GM12878 (cell line): ENCODE results near the gene MOK. TPM values are rescaled to one million over a fixed set of nuclear protein-coding genes. Genes with fewer than 3 reads are reported as not detected.

Source experiments
- CTCF ChIP-seq, 3 experiments: IDR thresholded peaks in 2 of 3; conservative IDR thresholded peaks in 1 of 3; 2 replicates each; pipeline ENCODE4 v1.5.1; 2011; ENCODE audit warnings: low read depth in 3 of 3, low read length in 3 of 3, mild to moderate bottlenecking in 3 of 3, control low read depth in 2 of 3, moderate library complexity in 2 of 3, inconsistent platforms in 1 of 3, mixed read lengths in 1 of 3; ENCODE audit not compliant: control insufficient read depth in 2 of 3, insufficient read depth in 1 of 3; ENCODE audit errors: extremely low read depth in 1 of 3
- KLF5 ChIP-seq: fragments of 450-650 bp; IDR thresholded peaks from 2 replicates; pipeline ENCODE4 v1.6.1; 2014; ENCODE audit warnings: mild to moderate bottlenecking; ENCODE audit not compliant: partially characterized antibody
- POLR2AphosphoS2 ChIP-seq: IDR thresholded peaks from 2 replicates; pipeline ENCODE4 v1.6.1; 2011; ENCODE audit warnings: low read depth, mild to moderate bottlenecking, low read length, improper control_type of control experiment, moderate library complexity
- polyA plus RNA-seq, 11 experiments: library from polyadenylated mRNA; depleted of rRNA in 4 of 11; unstranded in 6 of 11; stranded (reverse) in 5 of 11; fragments of >200 nt; fragmentation: Nextera tagmentation in 4 of 11; fragmentation: Illumina TruSeq in 1 of 11; extraction: Ambion mirVana in 4 of 11; extraction: Trizol in 1 of 11; gene quantifications; 1 replicate in 1 of 11; 2 replicates in 10 of 11; pipeline versions ENCODE4 v1.2.1 to v1.2.3, GENCODE V29; 2011 to 2016; ENCODE audit warnings: inconsistent platforms in 2 of 11, missing spikeins in 2 of 11, low read depth in 1 of 11
- total RNA-seq, 4 experiments: library from RNA; depleted of rRNA in 3 of 4; stranded (reverse); fragments of >200 nt in 3 of 4; fragmentation: Illumina TruSeq in 1 of 4; extraction: Trizol in 1 of 4; gene quantifications; 2 replicates each; pipeline versions ENCODE4 v1.2.1 to v1.2.3, GENCODE V29; 2013 to 2021
- TF ChIP-seq, protein P1 (sequence below): fragments of 450-650 bp; IDR thresholded peaks from 2 replicates; pipeline ENCODE4 v1.6.1; 2018; ENCODE audit warnings: mild to moderate bottlenecking, low read depth, moderate library complexity; ENCODE audit not compliant: partially characterized antibody
- TF ChIP-seq, protein P2 (sequence below): IDR thresholded peaks from 2 replicates; pipeline ENCODE4 v1.6.1; 2012; ENCODE audit warnings: improper control_type of control experiment, low read depth, low read length; ENCODE audit not compliant: insufficient replicate concordance

The MOK gene
- total and polyA plus RNA-seq, 10 of the 15 experiments (the other 5 are each of a cell fraction or from before 2014, with no cell fraction given): 0.10 to 3.0 (median 1.4) TPM

- TF ChIP-seq, protein P1, sequence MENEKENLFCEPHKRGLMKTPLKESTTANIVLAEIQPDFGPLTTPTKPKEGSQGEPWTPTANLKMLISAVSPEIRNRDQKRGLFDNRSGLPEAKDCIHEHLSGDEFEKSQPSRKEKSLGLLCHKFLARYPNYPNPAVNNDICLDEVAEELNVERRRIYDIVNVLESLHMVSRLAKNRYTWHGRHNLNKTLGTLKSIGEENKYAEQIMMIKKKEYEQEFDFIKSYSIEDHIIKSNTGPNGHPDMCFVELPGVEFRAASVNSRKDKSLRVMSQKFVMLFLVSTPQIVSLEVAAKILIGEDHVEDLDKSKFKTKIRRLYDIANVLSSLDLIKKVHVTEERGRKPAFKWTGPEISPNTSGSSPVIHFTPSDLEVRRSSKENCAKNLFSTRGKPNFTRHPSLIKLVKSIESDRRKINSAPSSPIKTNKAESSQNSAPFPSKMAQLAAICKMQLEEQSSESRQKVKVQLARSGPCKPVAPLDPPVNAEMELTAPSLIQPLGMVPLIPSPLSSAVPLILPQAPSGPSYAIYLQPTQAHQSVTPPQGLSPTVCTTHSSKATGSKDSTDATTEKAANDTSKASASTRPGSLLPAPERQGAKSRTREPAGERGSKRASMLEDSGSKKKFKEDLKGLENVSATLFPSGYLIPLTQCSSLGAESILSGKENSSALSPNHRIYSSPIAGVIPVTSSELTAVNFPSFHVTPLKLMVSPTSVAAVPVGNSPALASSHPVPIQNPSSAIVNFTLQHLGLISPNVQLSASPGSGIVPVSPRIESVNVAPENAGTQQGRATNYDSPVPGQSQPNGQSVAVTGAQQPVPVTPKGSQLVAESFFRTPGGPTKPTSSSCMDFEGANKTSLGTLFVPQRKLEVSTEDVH: no peak
- TF ChIP-seq CTCF (IDR thresholded peaks at IDR 0.05 in 2 of 3, conservative IDR thresholded peaks at IDR 0.05 in 1 of 3; ENCODE audit: control insufficient read depth in 2 of 3, extremely low read depth in 1 of 3, insufficient read depth in 1 of 3, low read depth in 3 of 3, low read length in 3 of 3) (no peak), KLF5 (no peak), POLR2AphosphoS2 (no peak)
- TF ChIP-seq, protein P2, sequence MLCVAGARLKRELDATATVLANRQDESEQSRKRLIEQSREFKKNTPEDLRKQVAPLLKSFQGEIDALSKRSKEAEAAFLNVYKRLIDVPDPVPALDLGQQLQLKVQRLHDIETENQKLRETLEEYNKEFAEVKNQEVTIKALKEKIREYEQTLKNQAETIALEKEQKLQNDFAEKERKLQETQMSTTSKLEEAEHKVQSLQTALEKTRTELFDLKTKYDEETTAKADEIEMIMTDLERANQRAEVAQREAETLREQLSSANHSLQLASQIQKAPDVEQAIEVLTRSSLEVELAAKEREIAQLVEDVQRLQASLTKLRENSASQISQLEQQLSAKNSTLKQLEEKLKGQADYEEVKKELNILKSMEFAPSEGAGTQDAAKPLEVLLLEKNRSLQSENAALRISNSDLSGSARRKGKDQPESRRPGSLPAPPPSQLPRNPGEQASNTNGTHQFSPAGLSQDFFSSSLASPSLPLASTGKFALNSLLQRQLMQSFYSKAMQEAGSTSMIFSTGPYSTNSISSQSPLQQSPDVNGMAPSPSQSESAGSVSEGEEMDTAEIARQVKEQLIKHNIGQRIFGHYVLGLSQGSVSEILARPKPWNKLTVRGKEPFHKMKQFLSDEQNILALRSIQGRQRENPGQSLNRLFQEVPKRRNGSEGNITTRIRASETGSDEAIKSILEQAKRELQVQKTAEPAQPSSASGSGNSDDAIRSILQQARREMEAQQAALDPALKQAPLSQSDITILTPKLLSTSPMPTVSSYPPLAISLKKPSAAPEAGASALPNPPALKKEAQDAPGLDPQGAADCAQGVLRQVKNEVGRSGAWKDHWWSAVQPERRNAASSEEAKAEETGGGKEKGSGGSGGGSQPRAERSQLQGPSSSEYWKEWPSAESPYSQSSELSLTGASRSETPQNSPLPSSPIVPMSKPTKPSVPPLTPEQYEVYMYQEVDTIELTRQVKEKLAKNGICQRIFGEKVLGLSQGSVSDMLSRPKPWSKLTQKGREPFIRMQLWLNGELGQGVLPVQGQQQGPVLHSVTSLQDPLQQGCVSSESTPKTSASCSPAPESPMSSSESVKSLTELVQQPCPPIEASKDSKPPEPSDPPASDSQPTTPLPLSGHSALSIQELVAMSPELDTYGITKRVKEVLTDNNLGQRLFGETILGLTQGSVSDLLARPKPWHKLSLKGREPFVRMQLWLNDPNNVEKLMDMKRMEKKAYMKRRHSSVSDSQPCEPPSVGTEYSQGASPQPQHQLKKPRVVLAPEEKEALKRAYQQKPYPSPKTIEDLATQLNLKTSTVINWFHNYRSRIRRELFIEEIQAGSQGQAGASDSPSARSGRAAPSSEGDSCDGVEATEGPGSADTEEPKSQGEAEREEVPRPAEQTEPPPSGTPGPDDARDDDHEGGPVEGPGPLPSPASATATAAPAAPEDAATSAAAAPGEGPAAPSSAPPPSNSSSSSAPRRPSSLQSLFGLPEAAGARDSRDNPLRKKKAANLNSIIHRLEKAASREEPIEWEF: no peak
Measured at GRCh38 chr14:102293781-102294180, 11.2 kb downstream of the MOK start (continued).
